ACC112 (cell line): ENCODE measurements around the gene GNA15.
"Not testable (repeated sequence)": the region's sequence is repeated elsewhere in the genome, so short reads cannot be mapped to it uniquely, and the experiment has no call there.

Experiments
- H2AFZ ChIP-seq: fragments of 200-600 bp; sonication (generic); one replicate; pipeline ENCODE4 v1.6.0; 2017; ENCODE audit warnings: antibody characterized with exemption, low read length; ENCODE audit not compliant: unreplicated experiment
- H3K27ac ChIP-seq: fragments of 200-600 bp; sonication (generic); 2 replicates; pipeline ENCODE4 v1.5.1; 2014; ENCODE audit warnings: low read depth, mild to moderate bottlenecking, antibody characterized with exemption, low read length, moderate library complexity
- H3K27me3 ChIP-seq: fragments of 200-600 bp; sonication (generic); 2 replicates; pipeline ENCODE4 v1.6.1; 2014; ENCODE audit warnings: mild to moderate bottlenecking, antibody characterized with exemption, low read length, moderate library complexity, mixed read lengths; ENCODE audit not compliant: insufficient read depth
- H3K36me3 ChIP-seq: fragments of 200-600 bp; sonication (generic); 2 replicates; pipeline ENCODE4 v1.6.1; 2016; ENCODE audit warnings: mild to moderate bottlenecking, antibody characterized with exemption, low read length, moderate library complexity, mixed read lengths; ENCODE audit not compliant: insufficient read depth
- H3K4me1 ChIP-seq: fragments of 200-600 bp; sonication (generic); one replicate; pipeline ENCODE4 v1.6.1; 2016; ENCODE audit warnings: low read length, mixed read lengths; ENCODE audit not compliant: insufficient read depth, unreplicated experiment, control insufficient read depth
- H3K4me3 ChIP-seq: fragments of 200-600 bp; sonication (generic); 2 replicates; pipeline ENCODE4 v1.5.1; 2014; ENCODE audit warnings: mild to moderate bottlenecking, low read depth, low read length
- H3K79me2 ChIP-seq: fragments of 200-600 bp; sonication (generic); one replicate; pipeline ENCODE4 v1.6.0; 2016; ENCODE audit warnings: low read length; ENCODE audit not compliant: control insufficient read depth, unreplicated experiment, insufficient read depth

Gene GNA15

DNA sequence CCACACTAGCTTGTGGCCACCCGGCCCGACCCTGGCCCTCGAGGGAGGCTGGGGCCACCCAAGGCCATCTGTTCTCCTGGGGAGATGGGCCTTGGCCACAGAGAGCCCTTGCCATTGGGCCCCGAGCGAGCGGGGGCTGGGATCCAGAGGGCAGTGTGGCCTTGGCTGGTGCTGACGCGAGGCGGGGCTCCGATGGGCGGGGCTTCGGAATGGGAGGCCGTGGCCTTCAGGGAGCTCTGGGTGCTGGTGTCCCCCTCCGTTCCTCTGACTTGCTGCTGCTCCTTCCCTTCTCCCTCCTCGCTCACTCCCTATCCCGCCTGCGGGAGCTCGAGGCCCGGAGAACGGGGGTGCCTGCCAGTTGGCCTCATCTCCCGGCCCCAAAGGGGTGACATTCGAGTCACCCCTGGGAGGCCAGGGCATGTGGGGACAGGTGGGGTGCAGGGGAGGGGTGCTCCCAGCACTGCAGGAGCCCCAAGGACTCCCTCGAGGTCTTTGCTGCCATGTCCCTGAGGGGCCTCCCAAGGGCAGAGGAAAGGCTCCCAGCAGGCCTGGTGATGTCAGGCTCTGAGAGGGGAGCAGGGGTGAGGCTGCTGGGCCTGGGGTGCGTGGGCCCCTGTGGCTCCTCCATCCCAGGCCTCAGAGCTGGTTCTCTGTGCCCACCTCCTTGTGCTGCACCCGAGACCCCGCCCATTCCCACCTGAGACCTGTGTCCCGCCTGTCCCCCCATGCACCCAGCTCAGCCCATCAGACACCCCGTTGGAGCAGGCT, 54.1 kb downstream of the GNA15 start:
- H3K27me3 ChIP-seq: no peaks in the 10 kb centered on the region
- H3K4me3 ChIP-seq: no peak overlapping the region
- H3K27ac ChIP-seq: no peak overlapping the region
- peaks cover 9% of the 10 kb centered on the region for H3K4me1 ChIP-seq
- no peaks in the 10 kb centered on the region for H3K36me3 ChIP-seq
- no peak overlapping the region for H2AFZ ChIP-seq
- H3K79me2 ChIP-seq: peaks cover 59% of the 10 kb centered on the region

DNA sequence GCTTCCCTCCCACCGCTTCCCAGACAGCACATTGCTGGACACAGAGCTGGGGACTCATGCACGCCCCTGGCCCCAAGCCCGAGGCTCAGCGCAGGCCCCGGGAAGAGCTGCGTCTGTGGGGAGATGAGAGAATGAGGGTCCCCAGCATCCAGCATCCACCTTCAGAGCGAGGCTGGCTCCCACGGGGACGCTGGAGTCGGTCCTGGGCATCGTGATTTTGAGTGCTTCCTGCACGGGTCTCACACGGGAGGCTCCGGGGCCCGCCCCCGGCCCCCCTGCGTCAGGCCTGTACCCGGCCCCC, 54.6 kb downstream of the GNA15 start:
- Histone ChIP-seq H3K79me2 (peaks cover 59% of the 10 kb centered on the region), H3K4me1 (peaks cover 9% of the 10 kb centered on the region), H3K4me3 (no peak overlapping the region), H3K27ac (no peak overlapping the region), H3K27me3 (no peaks in the 10 kb centered on the region), H2AFZ (no peak overlapping the region), H3K36me3 (no peaks in the 10 kb centered on the region)

GRCh38 chr19:3190921-3191805, 55.3 kb downstream of the GNA15 start:
- H3K27ac ChIP-seq: no peak overlapping the region
- no peak overlapping the region for H2AFZ ChIP-seq
- H3K27me3 ChIP-seq: no peaks in the 10 kb centered on the region
- no peak overlapping the region for H3K4me3 ChIP-seq
- no peaks in the 10 kb centered on the region for H3K36me3 ChIP-seq
- peaks cover 9% of the 10 kb centered on the region for H3K4me1 ChIP-seq
- peaks cover 55% of the 10 kb centered on the region for H3K79me2 ChIP-seq

DNA sequence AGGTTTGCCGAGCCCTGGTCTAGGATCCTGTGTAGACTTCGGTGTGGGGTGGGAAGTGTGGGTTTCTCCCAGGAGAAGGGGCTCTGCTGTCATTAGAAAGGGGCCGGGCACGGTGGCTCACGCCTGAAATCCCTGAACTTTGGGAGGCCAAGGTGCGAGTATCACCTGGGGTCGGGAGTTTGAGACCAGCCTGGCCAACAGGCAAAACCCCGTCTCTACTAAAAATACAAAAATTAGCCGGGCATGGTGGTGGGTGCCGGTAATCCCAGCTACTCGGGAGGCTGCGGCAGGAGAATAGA, 55.9 kb downstream of the GNA15 start:
- H3K4me1 ChIP-seq, H3K27ac ChIP-seq, H2AFZ ChIP-seq, H3K4me3 ChIP-seq, H3K27me3 ChIP-seq, H3K36me3 ChIP-seq: not testable (repeated sequence)
- peaks cover 49% of the 10 kb centered on the region for H3K79me2 ChIP-seq

GRCh38 chr19:3192228-3192635, 56.4 kb downstream of the GNA15 start:
- Histone ChIP-seq H3K4me1 (peaks cover 6% of the 10 kb centered on the region), H3K27me3 (no peaks in the 10 kb centered on the region), H3K36me3 (no peaks in the 10 kb centered on the region), H3K79me2 (peaks cover 44% of the 10 kb centered on the region), H2AFZ (no peak overlapping the region), H3K27ac (no peak overlapping the region), H3K4me3 (no peak overlapping the region)

DNA sequence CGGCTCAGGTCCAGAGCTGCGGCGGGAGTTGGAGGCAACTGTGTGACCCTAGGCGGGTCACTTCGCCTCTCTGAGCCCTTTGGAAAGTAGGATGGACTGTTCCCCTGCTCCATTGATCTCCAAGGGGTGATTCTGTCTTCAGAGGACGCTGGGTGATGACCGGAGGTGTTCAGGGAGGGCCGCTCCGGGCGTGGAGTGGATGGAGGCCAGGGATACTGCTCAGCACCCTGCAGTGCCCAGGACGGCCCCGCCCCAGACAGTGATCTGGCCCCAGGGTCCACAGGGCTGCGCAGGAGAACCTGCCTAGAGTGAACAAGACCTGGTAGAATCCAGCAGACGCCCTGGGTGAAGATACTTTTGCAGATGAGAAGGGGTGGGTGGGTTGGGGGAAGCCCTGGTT, 56.9 kb downstream of the GNA15 start:
- peaks cover 1% of the 10 kb centered on the region for H3K4me1 ChIP-seq
- no peaks in the 10 kb centered on the region for H3K36me3 ChIP-seq
- H3K27ac ChIP-seq: no peak overlapping the region

GRCh38 chr19:3193256-3194105, 57.6 kb downstream of the GNA15 start:
- Histone ChIP-seq H3K27me3 (no peaks in the 10 kb centered on the region), H2AFZ (no peak overlapping the region), H3K79me2 (peaks cover 31% of the 10 kb centered on the region), H3K4me1 (no peaks in the 10 kb centered on the region), H3K4me3 (no peak overlapping the region), H3K36me3 (no peaks in the 10 kb centered on the region), H3K27ac (no peak overlapping the region)

More for the DNA sequence above, 56.9 kb downstream of the GNA15 start:
- Histone ChIP-seq H2AFZ (no peak overlapping the region), H3K27me3 (no peaks in the 10 kb centered on the region), H3K4me3 (no peak overlapping the region), H3K79me2 (peaks cover 39% of the 10 kb centered on the region)

DNA sequence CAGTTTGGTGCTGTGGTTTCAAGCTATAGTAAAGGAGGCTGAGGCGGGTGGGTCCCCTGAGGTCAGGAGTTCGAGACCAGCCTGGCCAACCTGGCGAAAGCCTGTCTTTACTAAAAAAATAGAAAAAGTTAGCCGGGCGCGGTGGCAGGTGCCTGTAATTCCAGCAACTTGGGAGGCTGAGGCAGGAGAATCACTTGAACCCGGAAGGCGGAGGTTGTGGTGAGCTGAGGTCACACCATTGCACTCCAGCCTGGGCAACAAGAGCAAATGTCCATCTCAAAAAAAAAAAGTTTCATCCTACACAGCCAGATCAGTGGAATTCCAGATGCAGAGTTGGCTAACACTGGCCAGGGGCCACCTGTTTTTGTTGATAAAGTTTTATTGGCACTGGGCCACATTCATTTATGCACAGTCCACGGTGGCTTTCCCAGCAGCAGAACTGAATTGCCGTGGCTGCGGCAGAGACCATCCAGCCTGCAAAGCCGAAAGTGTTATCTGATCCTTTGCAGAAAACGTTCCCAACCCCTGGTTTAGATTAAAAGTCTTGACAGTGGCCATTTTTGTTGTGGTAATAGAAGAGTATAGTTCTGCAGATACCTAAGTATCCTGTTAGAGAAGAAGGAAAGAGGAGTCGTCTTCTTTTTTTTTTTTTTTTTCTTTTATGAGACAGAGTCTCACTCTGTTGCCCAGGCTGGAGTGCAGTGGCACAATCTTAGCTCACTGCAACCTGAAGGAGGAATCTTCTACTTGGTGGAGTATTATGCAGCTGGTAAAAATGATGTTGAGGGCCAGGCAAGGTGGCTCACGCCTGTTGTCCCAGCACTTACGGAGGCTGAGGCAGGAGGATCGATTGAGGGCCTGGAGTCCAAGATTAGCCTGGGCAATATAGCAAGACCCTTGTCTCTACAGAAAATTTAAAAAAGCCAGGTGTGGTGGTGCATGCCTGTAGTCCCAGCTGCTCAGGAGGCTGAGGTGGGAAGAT, 58.6 kb downstream of the GNA15 start:
- Histone ChIP-seq H3K36me3 (no peaks in the 10 kb centered on the region), H3K79me2 (peaks cover 22% of the 10 kb centered on the region), H3K27me3 (no peaks in the 10 kb centered on the region), H3K4me1 (no peaks in the 10 kb centered on the region), H3K4me3 (no peak overlapping the region), H2AFZ (no peak overlapping the region), H3K27ac (no peak overlapping the region)

DNA sequence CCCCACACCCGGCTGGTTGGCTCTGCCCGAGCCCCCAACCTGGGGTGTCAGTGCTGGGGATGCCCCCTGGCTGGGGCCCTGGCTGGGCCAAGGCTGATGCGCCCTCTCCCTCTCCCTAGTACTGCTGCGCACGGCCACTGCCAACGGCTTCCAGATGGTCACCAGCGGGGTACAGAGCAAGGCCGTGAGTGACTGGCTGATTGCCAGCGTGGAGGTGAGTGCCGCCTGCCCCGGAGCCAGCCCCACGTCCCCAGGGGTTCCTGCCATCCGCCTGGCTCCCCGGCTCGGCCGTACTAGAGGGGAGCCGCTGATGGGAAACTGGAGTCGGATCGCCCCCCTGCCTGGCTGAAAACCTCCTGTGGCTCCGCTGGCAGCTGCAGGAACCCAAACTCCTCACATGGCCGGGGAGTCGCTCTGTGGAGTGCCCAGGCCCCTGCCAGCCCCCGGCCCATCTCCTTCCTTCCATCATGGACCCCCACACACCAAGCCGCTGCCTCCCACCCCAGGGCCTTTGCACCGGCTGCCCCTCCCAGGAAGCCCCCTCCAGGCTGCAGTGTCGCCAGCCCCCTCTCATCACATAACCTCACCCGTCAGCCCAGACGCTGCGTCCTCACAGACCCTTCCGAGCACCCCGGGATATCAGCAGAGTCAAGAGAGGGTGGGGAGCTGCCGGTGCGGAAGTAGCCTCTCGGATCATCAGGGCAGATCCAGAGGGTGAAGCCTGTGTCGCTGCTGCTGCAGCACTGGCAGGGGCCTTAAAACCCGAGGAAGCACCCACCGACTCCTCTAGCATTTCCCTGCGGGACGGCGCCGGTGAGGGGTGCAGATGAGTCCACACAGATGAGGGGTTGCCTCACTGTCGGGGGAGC, 60.5 kb downstream of the GNA15 start:
- Histone ChIP-seq H3K27ac (no peak overlapping the region), H2AFZ (no peak overlapping the region), H3K4me1 (no peaks in the 10 kb centered on the region), H3K79me2 (peaks cover 4% of the 10 kb centered on the region), H3K36me3 (no peaks in the 10 kb centered on the region), H3K4me3 (no peak overlapping the region), H3K27me3 (no peaks in the 10 kb centered on the region)
